T-helper 22 cell (primary cell): ENCODE results near the gene CNTNAP2.

Experiments used
- DNase-seq: peaks from one replicate; pipeline ENCODE4 v3.0.0-alpha.2; 2020; ENCODE audit warnings: low read depth

The CNTNAP2 gene

GRCh38 chr7:148209643-148210190 lies 2093.1 kb downstream of the CNTNAP2 start:
- no peak for DNase-seq

- no peak for DNase-seq
Observed at GRCh38 chr7:148210804-148211325, 2094.3 kb downstream of the CNTNAP2 start.

GRCh38 chr7:148211740-148212151 lies 2095.1 kb downstream of the CNTNAP2 start:
- no peak for DNase-seq

- no peak for DNase-seq
Observed at GRCh38 chr7:148212731-148213130, 2096.1 kb downstream of the CNTNAP2 start.

GRCh38 chr7:148214101-148214500 lies 2097.5 kb downstream of the CNTNAP2 start:
- DNase-seq = no peak

- no peak for DNase-seq
Observed at GRCh38 chr7:148218603-148219002, 2102.0 kb downstream of the CNTNAP2 start.

- no peak for DNase-seq
Observed at GRCh38 chr7:148222721-148223120, 2106.1 kb downstream of the CNTNAP2 start.

GRCh38 chr7:148223160-148223559 lies 2106.6 kb downstream of the CNTNAP2 start:
- DNase-seq = no peak

GRCh38 chr7:148223738-148224137 lies 2107.1 kb downstream of the CNTNAP2 start:
- no peak for DNase-seq

GRCh38 chr7:148230296-148230695 lies 2113.7 kb downstream of the CNTNAP2 start:
- DNase-seq = no peak

GRCh38 chr7:148230883-148231282 lies 2114.3 kb downstream of the CNTNAP2 start:
- no peak for DNase-seq

- no peak for DNase-seq
Observed at GRCh38 chr7:148232784-148233183, 2116.2 kb downstream of the CNTNAP2 start.

GRCh38 chr7:148234715-148235114 lies 2118.1 kb downstream of the CNTNAP2 start:
- no peak for DNase-seq

- DNase-seq = no peak
Observed at GRCh38 chr7:148238761-148239325, 2122.2 kb downstream of the CNTNAP2 start.

- DNase-seq = no peak
Observed at GRCh38 chr7:148241700-148242293, 2125.2 kb downstream of the CNTNAP2 start.

GRCh38 chr7:148242294-148242821 lies 2125.8 kb downstream of the CNTNAP2 start:
- DNase-seq = no peak

GRCh38 chr7:148245381-148245780 lies 2128.8 kb downstream of the CNTNAP2 start:
- DNase-seq = no peak

GRCh38 chr7:148253629-148254028 lies 2137.0 kb downstream of the CNTNAP2 start:
- no peak for DNase-seq

- no peak for DNase-seq
Observed at GRCh38 chr7:148255333-148255732, 2138.7 kb downstream of the CNTNAP2 start.

GRCh38 chr7:148256433-148256832 lies 2139.8 kb downstream of the CNTNAP2 start:
- DNase-seq = no peak

- DNase-seq = no peak
Observed at GRCh38 chr7:148260599-148260998, 2144.0 kb downstream of the CNTNAP2 start.

- DNase-seq = no peak
Observed at GRCh38 chr7:148261523-148261922, 2144.9 kb downstream of the CNTNAP2 start.

GRCh38 chr7:148261996-148262688 lies 2145.5 kb downstream of the CNTNAP2 start:
- no peak for DNase-seq
